ENCODE results near the gene ARPC1B. TPM values are rescaled to one million over a fixed set of nuclear protein-coding genes. Genes with fewer than 3 reads are reported as not detected.

Gene ARPC1B
- total and polyA plus RNA-seq, 2 donors (not counting 1 experiment from before 2014, with no cell fraction given): 142 to 563 TPM

DNA sequence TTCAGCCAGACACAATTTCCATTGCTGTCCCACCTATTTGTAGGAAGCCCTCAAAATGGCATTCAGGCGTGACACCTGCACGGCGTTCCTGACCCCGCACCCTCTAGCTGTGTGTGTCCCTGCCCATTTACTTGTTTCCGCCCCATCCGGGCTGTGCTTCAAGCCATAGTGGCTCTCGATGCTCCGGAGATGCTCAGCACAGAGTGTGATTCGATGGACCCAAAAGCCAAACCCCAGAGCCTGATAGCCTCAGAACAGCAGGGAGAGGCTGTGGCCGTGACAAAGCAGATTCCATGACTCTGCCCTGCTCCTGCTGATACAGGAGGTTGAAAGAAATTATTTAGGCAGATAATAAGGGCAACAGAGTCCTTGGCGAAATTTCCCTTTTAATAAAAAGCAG is 47.7 kb downstream of the ARPC1B start:
- Histone ChIP-seq H3K27me3 (replicated peaks in 1 of 4; ENCODE audit: control extremely low read depth in 1 of 4, control insufficient read depth in 3 of 4, insufficient read depth in 4 of 4, low read length in 3 of 4) (no peaks in the 10 kb centered on the region), H3K9me3 (ENCODE audit: control extremely low read depth in 1 of 3, control insufficient read depth in 2 of 3, insufficient read depth in 1 of 3, low read length in 2 of 3) (no peaks in the 10 kb centered on the region), H4K20me1 (ENCODE audit: control insufficient read depth, insufficient read depth, low read length, poor library complexity, severe bottlenecking) (peaks cover 31% of the 10 kb centered on the region), H3K4me3 (ENCODE audit: control extremely low read depth in 1 of 5, extremely low read depth in 1 of 5, insufficient read depth in 1 of 5, low read depth in 2 of 5, low read length in 4 of 5) (no peak overlapping the region), H3K36me3 (replicated peaks in 1 of 2; ENCODE audit: control extremely low read depth in 1 of 2, control insufficient read depth in 1 of 2, extremely low read depth in 1 of 2, insufficient read depth in 2 of 2, low read length in 1 of 2) (peaks cover 11 to 46% of the 10 kb centered on the region in 2 experiments), H2AFZ (ENCODE audit: insufficient read depth, low read depth, low read length, poor library complexity, severe bottlenecking) (no peak overlapping the region), H3K27ac (ENCODE audit: low read length in 2 of 2) (no peak overlapping the region), H3K79me2 (ENCODE audit: control insufficient read depth, insufficient read depth, low read length) (peaks cover 11% of the 10 kb centered on the region), H3K4me1 (ENCODE audit: control insufficient read depth in 2 of 2, insufficient read depth in 2 of 2, low read length in 2 of 2) (no peaks in the 10 kb centered on the region), H3K4me2 (replicated peaks; ENCODE audit: low read depth, low read length, poor library complexity, severe bottlenecking) (no peak overlapping the region), H3K9ac (ENCODE audit: low read length) (no peak overlapping the region)
- TF ChIP-seq, protein P1, sequence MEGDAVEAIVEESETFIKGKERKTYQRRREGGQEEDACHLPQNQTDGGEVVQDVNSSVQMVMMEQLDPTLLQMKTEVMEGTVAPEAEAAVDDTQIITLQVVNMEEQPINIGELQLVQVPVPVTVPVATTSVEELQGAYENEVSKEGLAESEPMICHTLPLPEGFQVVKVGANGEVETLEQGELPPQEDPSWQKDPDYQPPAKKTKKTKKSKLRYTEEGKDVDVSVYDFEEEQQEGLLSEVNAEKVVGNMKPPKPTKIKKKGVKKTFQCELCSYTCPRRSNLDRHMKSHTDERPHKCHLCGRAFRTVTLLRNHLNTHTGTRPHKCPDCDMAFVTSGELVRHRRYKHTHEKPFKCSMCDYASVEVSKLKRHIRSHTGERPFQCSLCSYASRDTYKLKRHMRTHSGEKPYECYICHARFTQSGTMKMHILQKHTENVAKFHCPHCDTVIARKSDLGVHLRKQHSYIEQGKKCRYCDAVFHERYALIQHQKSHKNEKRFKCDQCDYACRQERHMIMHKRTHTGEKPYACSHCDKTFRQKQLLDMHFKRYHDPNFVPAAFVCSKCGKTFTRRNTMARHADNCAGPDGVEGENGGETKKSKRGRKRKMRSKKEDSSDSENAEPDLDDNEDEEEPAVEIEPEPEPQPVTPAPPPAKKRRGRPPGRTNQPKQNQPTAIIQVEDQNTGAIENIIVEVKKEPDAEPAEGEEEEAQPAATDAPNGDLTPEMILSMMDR (IDR thresholded peaks at IDR 0.05): no peak
- no peak for TF ChIP-seq EZH2 (IDR thresholded peaks at IDR 0.05; ENCODE audit: borderline replicate concordance, insufficient read depth, low read depth, low read length, poor library complexity, severe bottlenecking)
- POLR2A ChIA-PET: no interaction called here
- no peak for DNase-seq
- CTCF ChIA-PET: interaction anchor here (0.8 kb wide), 1 partner anchor 52 kb away, joined by 3 read pairs; no protein-coding TSS in a partner anchor
- WGBS (ENCODE audit: insufficient coverage): over 99% methylated on average over 9 of the region's 11 CpGs
- Mint-ChIP-seq H3K27ac (no peak overlapping the region), H3K9me3 (ENCODE audit: insufficient read depth) (no peaks in the 10 kb centered on the region), H3K27me3 (no peaks in the 10 kb centered on the region), H3K4me3 (no peak overlapping the region), H3K4me1 (no peaks in the 10 kb centered on the region)
- ATAC-seq (ENCODE audit: low read depth): no peak
- intact Hi-C loops (cut with micrococcal nuclease): no loop called here

DNA sequence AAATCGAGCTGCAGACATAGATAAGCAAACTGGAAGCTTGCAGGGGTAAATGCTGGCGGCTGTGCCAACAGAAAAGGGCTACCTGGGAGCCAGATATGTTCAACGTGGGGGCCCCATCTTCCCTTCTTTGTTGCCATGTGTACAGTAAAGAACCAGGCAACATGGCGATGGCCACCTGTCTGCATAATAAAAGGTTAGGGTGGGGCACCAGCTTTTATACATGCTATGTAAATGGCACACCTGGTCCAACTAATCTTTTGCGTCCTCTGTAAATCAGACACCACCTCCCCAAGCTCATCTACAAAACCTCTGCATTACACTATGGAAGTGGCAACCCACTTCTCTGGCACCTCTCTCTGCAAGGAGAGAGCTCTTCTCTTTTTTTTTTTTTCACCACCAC is 48.1 kb downstream of the ARPC1B start:
- POLR2A ChIA-PET: no interaction called here

More for the DNA sequence above, 48.1 kb downstream of the ARPC1B start:
- Histone ChIP-seq H3K9ac (ENCODE audit: low read length) (no peak overlapping the region), H3K36me3 (replicated peaks in 1 of 2; ENCODE audit: control extremely low read depth in 1 of 2, control insufficient read depth in 1 of 2, extremely low read depth in 1 of 2, insufficient read depth in 2 of 2, low read length in 1 of 2) (peaks cover 6 to 42% of the 10 kb centered on the region in 2 experiments), H3K4me1 (ENCODE audit: control insufficient read depth in 2 of 2, insufficient read depth in 2 of 2, low read length in 2 of 2) (no peaks in the 10 kb centered on the region), H2AFZ (ENCODE audit: insufficient read depth, low read depth, low read length, poor library complexity, severe bottlenecking) (no peak overlapping the region), H4K20me1 (ENCODE audit: control insufficient read depth, insufficient read depth, low read length, poor library complexity, severe bottlenecking) (peaks cover 26% of the 10 kb centered on the region), H3K4me3 (ENCODE audit: control extremely low read depth in 1 of 5, extremely low read depth in 1 of 5, insufficient read depth in 1 of 5, low read depth in 2 of 5, low read length in 4 of 5) (no peak overlapping the region), H3K9me3 (ENCODE audit: control extremely low read depth in 1 of 3, control insufficient read depth in 2 of 3, insufficient read depth in 1 of 3, low read length in 2 of 3) (no peaks in the 10 kb centered on the region), H3K27me3 (replicated peaks in 1 of 4; ENCODE audit: control extremely low read depth in 1 of 4, control insufficient read depth in 3 of 4, insufficient read depth in 4 of 4, low read length in 3 of 4) (no peaks in the 10 kb centered on the region), H3K4me2 (replicated peaks; ENCODE audit: low read depth, low read length, poor library complexity, severe bottlenecking) (no peak overlapping the region), H3K27ac (ENCODE audit: low read length in 2 of 2) (no peak overlapping the region), H3K79me2 (ENCODE audit: control insufficient read depth, insufficient read depth, low read length) (peaks cover 8% of the 10 kb centered on the region)
- no peaks in the 10 kb centered on the region for H3K9me3 Mint-ChIP-seq (ENCODE audit: insufficient read depth)
- no peaks in the 10 kb centered on the region for H3K4me1 Mint-ChIP-seq
- no peak overlapping the region for H3K27ac Mint-ChIP-seq
- DNase-seq: no peak
- TF ChIP-seq, protein P1 (IDR thresholded peaks at IDR 0.05): no peak
- TF ChIP-seq EZH2 (IDR thresholded peaks at IDR 0.05; ENCODE audit: borderline replicate concordance, insufficient read depth, low read depth, low read length, poor library complexity, severe bottlenecking): no peak
- CTCF ChIA-PET: interaction anchor here (0.8 kb wide), 1 partner anchor 53 kb away, joined by 3 read pairs; no protein-coding TSS in a partner anchor
- H3K4me3 Mint-ChIP-seq: no peak overlapping the region
- no peaks in the 10 kb centered on the region for H3K27me3 Mint-ChIP-seq
- intact Hi-C loops (cut with micrococcal nuclease): no loop called here
- WGBS (ENCODE audit: insufficient coverage): 84% methylated on average over 4 of the region's 5 CpGs
- ATAC-seq (ENCODE audit: low read depth): no peak

Measured in B cell (primary cell).